Metanephros (tissue), 1 donor: ENCODE results near the gene USP17L28. TPM values are rescaled to one million over a fixed set of nuclear protein-coding genes. Genes with fewer than 3 reads are reported as not detected.

Source experiments
- total RNA-seq: library from RNA; depleted of rRNA; stranded (reverse); fragments of >200 nt; gene quantifications from one replicate; pipeline ENCODE4 v1.2.3, GENCODE V29; 2014

Gene USP17L28, protein sequence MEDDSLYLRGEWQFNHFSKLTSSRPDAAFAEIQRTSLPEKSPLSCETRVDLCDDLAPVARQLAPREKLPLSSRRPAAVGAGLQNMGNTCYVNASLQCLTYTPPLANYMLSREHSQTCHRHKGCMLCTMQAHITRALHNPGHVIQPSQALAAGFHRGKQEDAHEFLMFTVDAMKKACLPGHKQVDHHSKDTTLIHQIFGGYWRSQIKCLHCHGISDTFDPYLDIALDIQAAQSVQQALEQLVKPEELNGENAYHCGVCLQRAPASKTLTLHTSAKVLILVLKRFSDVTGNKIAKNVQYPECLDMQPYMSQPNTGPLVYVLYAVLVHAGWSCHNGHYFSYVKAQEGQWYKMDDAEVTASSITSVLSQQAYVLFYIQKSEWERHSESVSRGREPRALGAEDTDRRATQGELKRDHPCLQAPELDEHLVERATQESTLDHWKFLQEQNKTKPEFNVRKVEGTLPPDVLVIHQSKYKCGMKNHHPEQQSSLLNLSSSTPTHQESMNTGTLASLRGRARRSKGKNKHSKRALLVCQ
- total RNA-seq: not detected

DNA sequence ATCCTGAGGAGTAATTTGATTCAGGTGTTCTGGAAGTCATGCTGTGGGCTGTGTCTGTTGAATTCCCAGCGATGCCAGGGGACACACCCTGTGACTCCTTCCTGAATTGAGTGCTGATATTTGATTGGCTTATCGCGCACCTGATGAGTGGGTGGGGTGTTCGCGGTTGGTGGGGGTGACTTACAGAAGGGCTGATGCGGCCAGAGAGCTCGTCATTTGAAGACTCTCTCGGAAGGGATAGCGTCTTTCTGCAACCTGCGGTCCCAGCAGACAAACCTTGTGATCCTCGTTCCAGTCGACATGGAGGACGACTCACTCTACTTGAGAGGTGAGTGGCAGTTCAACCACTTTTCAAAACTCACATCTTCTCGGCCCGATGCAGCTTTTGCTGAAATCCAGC, at the start of gene USP17L28:
Gene USP17L28 (plus strand): TSS at position 301 of the 400 bp plus-strand sequence. CDS start 0 bp downstream, at position 301.

GRCh38 chr4:9324865-9325264, 23.8 kb upstream of the USP17L28 start, which contains the start of gene USP17L24:
Gene USP17L24 (plus strand): TSS chr4:9325165. CDS start chr4:9325165, 0 bp downstream.

GRCh38 chr4:9329611-9330010, 19.1 kb upstream of the USP17L28 start, which contains the start of gene USP17L25:
Gene USP17L25 (plus strand): TSS chr4:9329911. CDS start chr4:9329911, 0 bp downstream.

GRCh38 chr4:9334358-9334757, 14.3 kb upstream of the USP17L28 start, which contains the start of gene USP17L26:
Gene USP17L26 (plus strand): TSS chr4:9334658. CDS start chr4:9334658, 0 bp downstream.

GRCh38 chr4:9339103-9339502, 9.6 kb upstream of the USP17L28 start, which contains the start of gene USP17L5:
Gene USP17L5 (plus strand): TSS chr4:9339403. CDS start chr4:9339403, 0 bp downstream.

GRCh38 chr4:9343848-9344247, 4.8 kb upstream of the USP17L28 start, which contains the start of gene USP17L27:
Gene USP17L27 (plus strand): TSS chr4:9344148. CDS start chr4:9344148, 0 bp downstream.

DNA sequence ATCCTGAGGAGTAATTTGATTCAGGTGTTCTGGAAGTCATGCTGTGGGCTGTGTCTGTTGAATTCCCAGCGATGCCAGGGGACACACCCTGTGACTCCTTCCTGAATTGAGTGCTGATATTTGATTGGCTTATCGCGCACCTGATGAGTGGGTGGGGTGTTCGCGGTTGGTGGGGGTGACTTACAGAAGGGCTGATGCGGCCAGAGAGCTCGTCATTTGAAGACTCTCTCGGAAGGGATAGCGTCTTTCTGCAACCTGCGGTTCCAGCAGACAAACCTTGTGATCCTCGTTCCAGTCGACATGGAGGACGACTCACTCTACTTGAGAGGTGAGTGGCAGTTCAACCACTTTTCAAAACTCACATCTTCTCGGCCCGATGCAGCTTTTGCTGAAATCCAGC, 4.6 kb downstream of the USP17L28 start, which contains the start of gene USP17L29:
Gene USP17L29 (plus strand): TSS at position 301 of the 400 bp plus-strand sequence. CDS start 0 bp downstream, at position 301.

DNA sequence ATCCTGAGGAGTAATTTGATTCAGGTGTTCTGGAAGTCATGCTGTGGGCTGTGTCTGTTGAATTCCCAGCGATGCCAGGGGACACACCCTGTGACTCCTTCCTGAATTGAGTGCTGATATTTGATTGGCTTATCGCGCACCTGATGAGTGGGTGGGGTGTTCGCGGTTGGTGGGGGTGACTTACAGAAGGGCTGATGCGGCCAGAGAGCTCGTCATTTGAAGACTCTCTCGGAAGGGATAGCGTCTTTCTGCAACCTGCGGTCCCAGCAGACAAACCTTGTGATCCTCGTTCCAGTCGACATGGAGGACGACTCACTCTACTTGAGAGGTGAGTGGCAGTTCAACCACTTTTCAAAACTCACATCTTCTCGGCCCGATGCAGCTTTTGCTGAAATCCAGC, 14.1 kb downstream of the USP17L28 start, which contains the start of gene USP17L30:
Gene USP17L30 (plus strand): TSS at position 301 of the 400 bp plus-strand sequence. CDS start 0 bp downstream, at position 301.

Other genes starting within 250 kb of the USP17L28 start
- not detected for gene FAM90A26, start 178.5 kb upstream of the USP17L28 start, total RNA-seq
- not detected for gene USP17L10, start 138.2 kb upstream of the USP17L28 start, total RNA-seq
- gene USP17L11, start 133.5 kb upstream of the USP17L28 start, total RNA-seq: not detected
- not detected for gene USP17L12, start 128.7 kb upstream of the USP17L28 start, total RNA-seq
- gene USP17L13, start 124.0 kb upstream of the USP17L28 start, total RNA-seq: not detected
- gene USP17L15, start 114.5 kb upstream of the USP17L28 start, total RNA-seq: not detected
- not detected for gene USP17L17, start 105.0 kb upstream of the USP17L28 start, total RNA-seq
- gene USP17L18, start 100.3 kb upstream of the USP17L28 start, total RNA-seq: not detected
- not detected for gene USP17L19, start 95.5 kb upstream of the USP17L28 start, total RNA-seq
- gene USP17L20, start 90.8 kb upstream of the USP17L28 start, total RNA-seq: not detected
- not detected for gene USP17L21, start 86.0 kb upstream of the USP17L28 start, total RNA-seq
- gene USP17L22, start 81.3 kb upstream of the USP17L28 start, total RNA-seq: not detected
- gene USP17L24, start 23.7 kb upstream of the USP17L28 start, total RNA-seq: not detected
- not detected for gene USP17L25, start 19.0 kb upstream of the USP17L28 start, total RNA-seq
- gene USP17L26, start 14.2 kb upstream of the USP17L28 start, total RNA-seq: not detected
- not detected for gene USP17L5, start 9.5 kb upstream of the USP17L28 start, total RNA-seq
- not detected for gene USP17L27, start 4.7 kb upstream of the USP17L28 start, total RNA-seq
- gene USP17L29, start 4.7 kb downstream of the USP17L28 start, total RNA-seq: not detected
- gene USP17L30, start 14.2 kb downstream of the USP17L28 start, total RNA-seq: not detected
- gene DEFB131A, start 95.5 kb downstream of the USP17L28 start, total RNA-seq: not detected